Endodermal cell (in vitro differentiated cells): ENCODE data around the gene RPRD1A. TPM values are rescaled to one million over a fixed set of nuclear protein-coding genes. Genes with fewer than 3 reads are reported as not detected.
"Not testable (repeated sequence)": the region's sequence is repeated elsewhere in the genome, so short reads cannot be mapped to it uniquely, and the experiment has no call there.

Source experiments
- DNase-seq: peaks from one replicate; pipeline ENCODE4 v3.0.0-alpha.2; 2017
- H3K27ac ChIP-seq: 2 replicates; pipeline ENCODE4 v1.5.1; 2013; ENCODE audit warnings: mild to moderate bottlenecking, low read depth, low read length, moderate library complexity
- H3K27me3 ChIP-seq: 2 replicates; pipeline ENCODE4 v1.6.1; 2013; ENCODE audit warnings: mild to moderate bottlenecking, low read length, moderate library complexity; ENCODE audit not compliant: insufficient read depth, control insufficient read depth, poor library complexity, severe bottlenecking
- H3K36me3 ChIP-seq: 2 replicates; pipeline ENCODE4 v1.7.0; 2013; ENCODE audit warnings: mild to moderate bottlenecking, low read length, moderate library complexity; ENCODE audit not compliant: control insufficient read depth, insufficient read depth
- H3K4me1 ChIP-seq: one replicate; pipeline ENCODE4 v1.7.0; 2013; ENCODE audit warnings: low read length; ENCODE audit not compliant: control insufficient read depth, insufficient read depth
- H3K4me3 ChIP-seq: 2 replicates; pipeline ENCODE4 v1.5.1; 2013; ENCODE audit warnings: mild to moderate bottlenecking, low read length, moderate library complexity
- H3K9ac ChIP-seq: 2 replicates; pipeline ENCODE4 v1.6.1; 2013; ENCODE audit warnings: mild to moderate bottlenecking, low read length, moderate library complexity; ENCODE audit not compliant: poor library complexity, severe bottlenecking; ENCODE audit errors: extremely low read depth
- H3K9me3 ChIP-seq: 2 replicates; pipeline ENCODE4 v1.6.1; 2013; ENCODE audit warnings: mild to moderate bottlenecking, low read length, moderate library complexity; ENCODE audit not compliant: control insufficient read depth
- H3K27ac Mint-ChIP-seq: 2 replicates; pipeline ENCODE4 v1.8.0; 2020; ENCODE audit warnings: mixed read lengths
- H3K27me3 Mint-ChIP-seq: 2 replicates; pipeline ENCODE4 v1.8.0; 2021; ENCODE audit warnings: mild to moderate bottlenecking, mixed read lengths; ENCODE audit not compliant: insufficient read depth
- H3K36me3 Mint-ChIP-seq: 2 replicates; pipeline ENCODE4 v1.8.0; 2020; ENCODE audit warnings: low read depth, mixed read lengths
- H3K4me1 Mint-ChIP-seq: 2 replicates; pipeline ENCODE4 v1.8.0; 2020; ENCODE audit warnings: mixed read lengths
- H3K4me3 Mint-ChIP-seq: 2 replicates; pipeline ENCODE4 v1.8.0; 2020; ENCODE audit warnings: mild to moderate bottlenecking, moderate library complexity, mixed read lengths
- H3K9me3 Mint-ChIP-seq: 2 replicates; pipeline ENCODE4 v1.8.0; 2020; ENCODE audit warnings: mild to moderate bottlenecking, mixed read lengths
- WGBS, 2 experiments: methylation state at CpG; one replicate each; pipeline versions ENCODE4 v1.1.5 to v1.1.7; 2013; ENCODE audit warnings: missing lambda C conversion rate in 2 of 2, mixed read lengths in 1 of 2; ENCODE audit not compliant: insufficient coverage in 1 of 2, insufficient read length in 1 of 2; 5-methylcytosine and 5-hydroxymethylcytosine counted together
- long read RNA-seq, 4 experiments: library from polyadenylated mRNA in 2 of 4; library from RNA in 1 of 4; library from capped mRNA in 1 of 4; stranded (forward) in 3 of 4; unstranded in 1 of 4; transcript quantifications; one replicate each; pipeline ENCODE4 v2.0.0, GENCODE V29; 2020 to 2021; ENCODE audit warnings: inconsistent platforms in 1 of 4
- polyA plus RNA-seq, 2 experiments: library from polyadenylated mRNA; stranded (reverse); fragments of 50-300 nt; gene quantifications; one replicate each; pipeline ENCODE4 v1.2.3, GENCODE V29; 2013
- total RNA-seq, 2 donors: library from RNA; stranded (reverse); fragmentation: NEBNext Ultra II Directional in 1 of 2; extraction: Animal tissue kit (Norgen Biotek cat#: 25700) in 1 of 2; gene quantifications; 2 replicates in 1 of 2; 3 replicates in 1 of 2; pipeline ENCODE4 v1.2.1, GENCODE V29; 2021
- TF ChIP-seq, protein P1 (sequence below): fragments of 200-600 bp; sonication (generic); conservative IDR thresholded peaks from 2 replicates; pipeline ENCODE4 v1.5.0; 2021; ENCODE audit warnings: antibody characterized with exemption, mild to moderate bottlenecking

Gene RPRD1A, protein sequence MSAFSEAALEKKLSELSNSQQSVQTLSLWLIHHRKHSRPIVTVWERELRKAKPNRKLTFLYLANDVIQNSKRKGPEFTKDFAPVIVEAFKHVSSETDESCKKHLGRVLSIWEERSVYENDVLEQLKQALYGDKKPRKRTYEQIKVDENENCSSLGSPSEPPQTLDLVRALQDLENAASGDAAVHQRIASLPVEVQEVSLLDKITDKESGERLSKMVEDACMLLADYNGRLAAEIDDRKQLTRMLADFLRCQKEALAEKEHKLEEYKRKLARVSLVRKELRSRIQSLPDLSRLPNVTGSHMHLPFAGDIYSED
- 10 to 100 TPM; 90.5 to 97.7 TPM for total RNA-seq
- 83.4 TPM for polyA plus RNA-seq (2013, experiment 1 of 2)
- polyA plus RNA-seq (2013, experiment 2 of 2) = 76.9 TPM
- long read RNA-seq, experiment 1, full-length matches to known transcripts = 14 of 44 reads
- long read RNA-seq, experiment 1, partial matches to known transcripts = 24 of 44 reads
- long read RNA-seq, experiment 1, other reads (novel, unspliced or antisense) = 6 of 44 reads
- long read RNA-seq, experiment 2, full-length matches to known transcripts = 128 of 172 reads
- long read RNA-seq, experiment 2, partial matches to known transcripts = 9 of 172 reads
- long read RNA-seq, experiment 2, other reads (novel, unspliced or antisense) = 35 of 172 reads
- long read RNA-seq, experiment 3, full-length matches to known transcripts = 238 of 326 reads
- long read RNA-seq, experiment 3, partial matches to known transcripts = 50 of 326 reads
- long read RNA-seq, experiment 3, other reads (novel, unspliced or antisense) = 38 of 326 reads
- long read RNA-seq, experiment 4, full-length matches to known transcripts = 22 of 52 reads
- long read RNA-seq, experiment 4, partial matches to known transcripts = 16 of 52 reads
- long read RNA-seq, experiment 4, other reads (novel, unspliced or antisense) = 14 of 52 reads

DNA sequence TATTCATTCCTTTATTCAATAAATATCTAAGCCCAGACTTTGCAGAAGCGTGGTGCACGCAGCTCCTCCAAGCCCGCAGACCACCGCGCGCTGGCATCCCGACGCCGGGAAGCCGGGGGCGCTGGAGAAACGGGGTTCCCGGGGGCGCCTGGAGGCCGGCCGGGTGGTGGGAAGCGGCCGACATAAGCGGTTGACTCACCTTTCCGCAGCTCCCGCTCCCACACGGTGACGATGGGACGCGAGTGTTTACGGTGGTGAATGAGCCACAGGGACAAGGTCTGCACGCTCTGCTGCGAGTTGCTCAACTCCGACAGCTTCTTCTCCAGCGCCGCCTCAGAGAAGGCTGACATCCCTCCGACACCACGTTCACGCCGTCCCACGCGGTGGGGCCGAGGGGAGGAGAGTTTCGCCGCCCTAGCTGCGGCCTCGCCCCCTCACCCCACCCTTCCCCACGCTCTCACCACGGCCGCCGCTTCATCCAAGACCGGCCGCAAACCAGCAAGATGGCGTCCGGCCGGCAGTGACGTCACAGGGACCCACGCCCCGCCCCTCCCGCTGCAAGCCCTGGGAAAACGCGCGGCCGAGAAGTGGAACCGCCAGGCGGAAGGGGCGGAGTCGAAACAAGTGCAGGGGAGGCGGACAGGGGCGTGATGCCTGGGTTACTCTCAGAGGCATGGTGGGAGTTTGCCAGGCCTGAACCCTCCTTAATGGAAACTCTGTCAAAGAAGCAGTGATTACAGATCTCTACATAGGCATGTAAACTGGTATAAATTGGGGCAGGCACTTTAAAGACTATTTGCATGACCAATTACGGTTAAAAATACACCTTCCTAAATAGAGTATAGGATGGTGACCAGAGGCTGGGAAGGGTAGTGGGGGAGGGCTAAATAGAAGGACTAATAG lies at the start of gene RPRD1A:
Gene RPRD1A, minus strand, starts transcription at position 505 of the 903 bp plus-strand sequence. Its CDS starts 155 bp downstream, at position 350.
- Histone ChIP-seq H3K27ac (peak within 1 kb of the TSS; percentile 85), H3K4me1 (no peaks in the 10 kb centered on the region), H3K4me3 (peak within 1 kb of the TSS; percentile 94), H3K27me3 (no peaks in the 10 kb centered on the region), H3K9me3 (no peaks in the 10 kb centered on the region), H3K36me3 (peaks cover 9% of the 10 kb centered on the region), H3K9ac (peak within 1 kb of the TSS; percentile 95)
- H3K4me3 Mint-ChIP-seq = peak within 1 kb of the TSS; percentile 94
- TF ChIP-seq, protein P1, sequence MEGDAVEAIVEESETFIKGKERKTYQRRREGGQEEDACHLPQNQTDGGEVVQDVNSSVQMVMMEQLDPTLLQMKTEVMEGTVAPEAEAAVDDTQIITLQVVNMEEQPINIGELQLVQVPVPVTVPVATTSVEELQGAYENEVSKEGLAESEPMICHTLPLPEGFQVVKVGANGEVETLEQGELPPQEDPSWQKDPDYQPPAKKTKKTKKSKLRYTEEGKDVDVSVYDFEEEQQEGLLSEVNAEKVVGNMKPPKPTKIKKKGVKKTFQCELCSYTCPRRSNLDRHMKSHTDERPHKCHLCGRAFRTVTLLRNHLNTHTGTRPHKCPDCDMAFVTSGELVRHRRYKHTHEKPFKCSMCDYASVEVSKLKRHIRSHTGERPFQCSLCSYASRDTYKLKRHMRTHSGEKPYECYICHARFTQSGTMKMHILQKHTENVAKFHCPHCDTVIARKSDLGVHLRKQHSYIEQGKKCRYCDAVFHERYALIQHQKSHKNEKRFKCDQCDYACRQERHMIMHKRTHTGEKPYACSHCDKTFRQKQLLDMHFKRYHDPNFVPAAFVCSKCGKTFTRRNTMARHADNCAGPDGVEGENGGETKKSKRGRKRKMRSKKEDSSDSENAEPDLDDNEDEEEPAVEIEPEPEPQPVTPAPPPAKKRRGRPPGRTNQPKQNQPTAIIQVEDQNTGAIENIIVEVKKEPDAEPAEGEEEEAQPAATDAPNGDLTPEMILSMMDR = no peak
- H3K4me1 Mint-ChIP-seq = peaks cover 17% of the 10 kb centered on the region
- peak; percentile 99 for DNase-seq
- H3K27ac Mint-ChIP-seq = peak within 1 kb of the TSS; percentile 97
- peaks cover 6% of the 10 kb centered on the region for H3K27me3 Mint-ChIP-seq
- H3K9me3 Mint-ChIP-seq = peaks cover 5% of the 10 kb centered on the region
- H3K36me3 Mint-ChIP-seq = peaks cover 15% of the 10 kb centered on the region
- WGBS, 2 experiments = 0% methylated on average over 15 to 65 of the region's 66 CpGs

DNA sequence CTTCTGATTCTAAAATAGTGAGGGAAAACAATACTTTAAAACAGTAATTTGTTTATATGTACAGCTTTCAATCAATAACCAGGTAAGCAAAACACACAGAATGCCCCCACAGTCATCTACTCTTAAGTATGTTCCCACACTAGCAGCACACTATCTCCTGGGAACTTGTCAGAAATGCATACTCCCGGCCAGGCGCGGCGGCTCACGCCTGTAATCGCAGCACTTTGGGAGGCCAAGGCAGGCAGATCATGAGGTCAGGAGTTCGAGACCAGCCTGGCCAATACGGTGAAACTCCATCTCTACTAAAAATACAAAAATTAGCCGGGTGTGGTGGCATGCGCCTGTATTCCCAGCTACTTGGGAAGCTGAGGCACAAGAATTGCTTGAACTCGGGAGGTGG lies 49.4 kb upstream of the RPRD1A start:
- WGBS, 2 experiments = 86 to 91% methylated on average over 10 to 11 of the region's 11 CpGs
- not testable (repeated sequence) for H3K27ac Mint-ChIP-seq, H3K9me3 ChIP-seq, H3K9me3 Mint-ChIP-seq, H3K4me1 ChIP-seq, H3K27ac ChIP-seq, DNase-seq, H3K4me1 Mint-ChIP-seq, H3K4me3 Mint-ChIP-seq, H3K4me3 ChIP-seq, H3K27me3 ChIP-seq, H3K27me3 Mint-ChIP-seq, H3K9ac ChIP-seq
- peaks cover 82% of the 10 kb centered on the region for H3K36me3 Mint-ChIP-seq
- H3K36me3 ChIP-seq = peaks cover 72% of the 10 kb centered on the region

DNA sequence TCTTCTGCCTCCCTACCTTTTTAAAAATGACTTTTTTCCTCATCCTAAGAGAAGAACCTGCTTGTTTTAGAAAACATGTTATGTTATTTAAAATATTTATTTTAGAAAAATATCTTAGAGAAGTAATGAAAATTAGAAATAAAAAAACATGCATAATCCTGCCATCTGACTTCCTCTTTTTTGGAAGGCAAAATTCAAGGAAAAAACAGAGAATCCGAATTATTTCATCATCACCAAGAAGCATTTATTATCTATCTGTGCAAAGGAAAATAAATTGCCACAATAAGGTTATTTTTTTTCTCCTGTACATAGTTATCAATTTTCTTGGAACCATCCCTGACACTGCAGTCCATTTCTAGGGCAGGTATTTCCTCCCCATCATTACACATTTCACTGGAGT lies 47.4 kb upstream of the RPRD1A start:
- TF ChIP-seq, protein P1 = no peak
- H3K27ac Mint-ChIP-seq = no peak overlapping the region
- H3K4me1 Mint-ChIP-seq = no peaks in the 10 kb centered on the region
- H3K36me3 Mint-ChIP-seq = peaks cover 79% of the 10 kb centered on the region
- Histone ChIP-seq H3K27me3 (no peaks in the 10 kb centered on the region), H3K4me3 (no peak overlapping the region), H3K9me3 (no peaks in the 10 kb centered on the region), H3K9ac (no peak overlapping the region), H3K36me3 (peaks cover 75% of the 10 kb centered on the region), H3K27ac (no peak overlapping the region), H3K4me1 (no peaks in the 10 kb centered on the region)
- DNase-seq = no peak
- H3K27me3 Mint-ChIP-seq = no peaks in the 10 kb centered on the region
- no peak overlapping the region for H3K4me3 Mint-ChIP-seq
- WGBS, 2 experiments = 86 to 91% methylated on average over 1 of the region's 1 CpG
- no peaks in the 10 kb centered on the region for H3K9me3 Mint-ChIP-seq
